ENCODE data around the gene MPZL2. TPM values are rescaled to one million over a fixed set of nuclear protein-coding genes. Genes with fewer than 3 reads are reported as not detected.

MPZL2 gene
- total and polyA plus RNA-seq, 10 of the 15 experiments (the other 5 are each of a cell fraction or from before 2014, with no cell fraction given): 0.81 to 4.8 (median 3.1) TPM

GRCh38 chr11:118311518-118311917 is 47.4 kb upstream of the MPZL2 start:
- Histone ChIP-seq H3K36me3 (ENCODE audit: control insufficient read depth in 2 of 2, insufficient read depth in 2 of 2, low read length in 1 of 2) (no peaks in the 10 kb centered on the region), H3K4me1 (ENCODE audit: control insufficient read depth, insufficient read depth, low read length) (peaks cover 7% of the 10 kb centered on the region; the same call in 1 of the 2 replicates), H4K20me1 (ENCODE audit: control insufficient read depth, insufficient read depth) (no peaks in the 10 kb centered on the region), H3K4me2 (ENCODE audit: control insufficient read depth, insufficient read depth) (no peak overlapping the region), H3K9ac (ENCODE audit: control insufficient read depth, insufficient read depth, low read length) (no peak overlapping the region), H3K27me3 (replicated peaks in 1 of 2; ENCODE audit: control insufficient read depth in 2 of 2, insufficient read depth in 2 of 2, low read length in 1 of 2) (no peaks in the 10 kb centered on the region), H3K4me3 (no peak overlapping the region), H2AFZ (ENCODE audit: control insufficient read depth, low read depth, low read length) (no peak overlapping the region), H3K79me2 (ENCODE audit: control insufficient read depth, insufficient read depth, low read length) (no peaks in the 10 kb centered on the region), H3K27ac (ENCODE audit: control insufficient read depth, insufficient read depth) (no peak overlapping the region), H3K9me3 (replicated peaks; ENCODE audit: control insufficient read depth, insufficient read depth, low read length) (no peaks in the 10 kb centered on the region; the same call in 2 of the 3 replicates)
- 33% methylated on average over 4 of the region's 4 CpGs for WGBS (ENCODE audit: insufficient coverage, insufficient replicate concordance, low lambda C conversion rate, missing lambda C conversion rate)
- intact Hi-C loops (cut with micrococcal nuclease; ENCODE audit: unreplicated experiment) (no loop called here), in situ Hi-C loops (cut with MboI) (no loop called here)
- SMC1A ChIA-PET (ENCODE audit: uncharacterized antibody, unreplicated experiment): interaction anchor here (0.8 to 1.6 kb wide), 12 partner anchors 8 to 140 kb away, joined by 3 to 7 read pairs (median 3); no protein-coding TSS in a partner anchor
- ATAC-seq: no peak
- no peak for DNase-seq (ENCODE audit: low read depth, low spot score)
- no TSS peak for BruUV-seq (replicated peaks)
- CTCF ChIA-PET: interaction anchor here (0.9 to 2.0 kb wide), 7 partner anchors 11 to 117 kb away, joined by 3 to 12 read pairs (median 4); no protein-coding TSS in a partner anchor
- RAD21 ChIA-PET (ENCODE audit: unreplicated experiment): interaction anchor here (0.9 to 3.6 kb wide), 2 partner anchors 16 to 113 kb away, joined by 3 to 17 read pairs; no protein-coding TSS in a partner anchor
- TF ChIP-seq CBX5 (IDR thresholded peaks at IDR 0.05; ENCODE audit: low read depth) (no peak), WRNIP1 (IDR thresholded peaks at IDR 0.05; ENCODE audit: borderline replicate concordance, low read depth, low read length) (no peak), PRDM15 (CRISPR knock-in tag; IDR thresholded peaks at IDR 0.05) (no peak), RBBP5 (conservative IDR thresholded peaks at IDR 0.05) (no peak), PBX3 (IDR thresholded peaks at IDR 0.05; ENCODE audit: insufficient replicate concordance, low read depth, low read length) (no peak), IRF3 (IDR thresholded peaks at IDR 0.05) (no peak), SPI1 (IDR thresholded peaks at IDR 0.05; ENCODE audit: borderline replicate concordance, insufficient read depth, low read depth, low read length) (no peak), CEBPB (IDR thresholded peaks at IDR 0.05; ENCODE audit: borderline replicate concordance in 1 of 2, low read depth in 2 of 2, low read length in 2 of 2) (no peak), POU2F2 (IDR thresholded peaks at IDR 0.05; ENCODE audit: borderline replicate concordance, low read depth, low read length) (no peak), ZNF687 (IDR thresholded peaks at IDR 0.05) (no peak), RB1 (IDR thresholded peaks at IDR 0.05; ENCODE audit: borderline replicate concordance) (no peak)
- POLR2A ChIA-PET: no interaction called here
- FAIRE-seq: no peak

All from GM12878 (cell line).